Heart left ventricle (tissue), 16 donors: ENCODE results near the gene PRPF19. TPM values are rescaled to one million over a fixed set of nuclear protein-coding genes. Genes with fewer than 3 reads are reported as not detected.
A peak's percentile ranks its signal among the peaks of the same experiment; 100 is the strongest.

Experiments
- ATAC-seq, 4 donors: fragments of 200-7000 bp; cut with Tn5 transposase; one replicate each; pipeline ENCODE4 v1.9.1; 2020 to 2022; ENCODE audit warnings: moderate library complexity in 4 of 4, mild to moderate bottlenecking in 3 of 4, moderate number of reproducible peaks in 1 of 4
- DNase-seq, 5 donors: peaks; one replicate each; pipeline ENCODE4 v3.0.0-alpha.2; 2020
- H3K27ac ChIP-seq, 12 donors: fragments of 200-600 bp; sonication (generic) in 4 of 12; one replicate each; pipeline versions ENCODE4 v1.5.0 to v1.8.0; 2016 to 2022; ENCODE audit warnings: mild to moderate bottlenecking in 2 of 12
- H3K27me3 ChIP-seq, 9 donors: fragments of 200-600 bp; sonication (generic) in 2 of 9; one replicate each; pipeline versions ENCODE4 v1.5.1 to v1.8.0; 2016 to 2022; ENCODE audit warnings: mild to moderate bottlenecking in 3 of 9
- H3K36me3 ChIP-seq, 9 donors: fragments of 200-600 bp; sonication (generic) in 2 of 9; one replicate each; pipeline versions ENCODE4 v1.5.0 to v1.8.0; 2018 to 2022; ENCODE audit warnings: mild to moderate bottlenecking in 2 of 9
- H3K4me1 ChIP-seq, 12 donors: fragments of 200-600 bp; sonication (generic) in 4 of 12; one replicate each; pipeline versions ENCODE4 v1.5.0 to v1.8.0; 2016 to 2022; ENCODE audit warnings: mild to moderate bottlenecking in 3 of 12
- H3K4me3 ChIP-seq, 12 donors: fragments of 200-600 bp; sonication (generic) in 4 of 12; one replicate each; pipeline versions ENCODE4 v1.5.0 to v1.8.0; 2017 to 2022; ENCODE audit warnings: mild to moderate bottlenecking in 9 of 12, moderate library complexity in 4 of 12
- H3K9me3 ChIP-seq, 12 donors: fragments of 200-600 bp; sonication (generic) in 4 of 12; one replicate each; pipeline versions ENCODE4 v1.5.0 to v1.8.0; 2016 to 2022; ENCODE audit warnings: mild to moderate bottlenecking in 1 of 12
- POLR2A ChIP-seq, 2 donors: fragments of 450-650 bp; IDR thresholded peaks; one replicate each; pipeline ENCODE4 v1.6.1; 2017; ENCODE audit warnings: antibody characterized with exemption in 2 of 2, mild to moderate bottlenecking in 2 of 2, moderate library complexity in 2 of 2
- WGBS, 4 donors: extraction: QIAGEN DNeasy Blood & Tissue Kit in 2 of 4; methylation state at CpG; one replicate each; pipeline versions ENCODE4 v1.1.5 to v1.1.7; 2013 to 2018; 5-methylcytosine and 5-hydroxymethylcytosine counted together
- intact Hi-C, 10 donors: fragments of 100-400 bp; cut with DNase I; formaldehyde crosslinking; loops; one replicate each; pipeline versions ENCODE4 v1.11.1 to v1.14.2; 2022
- polyA plus RNA-seq, 2 donors: library from polyadenylated mRNA; stranded (reverse); fragments of 200-250 nt; gene quantifications; one replicate each; pipeline ENCODE4 v1.2.3, GENCODE V29; 2013
- total RNA-seq, 9 donors: library from RNA; depleted of rRNA in 2 of 9; stranded (reverse); fragments of >200 nt in 2 of 9; fragmentation: NEBNext Ultra II Directional in 3 of 9; extraction: Animal tissue kit (Norgen Biotek cat#: 25700) in 3 of 9; gene quantifications; one replicate each; pipeline versions ENCODE4 v1.1.0 to v1.2.4, GENCODE V29; 2016 to 2023
- TF ChIP-seq, protein P1 (sequence below), 12 donors: fragments of 200-600 bp; sonication (generic) in 4 of 12; IDR thresholded peaks; one replicate each; pipeline versions ENCODE4 v1.5.0 to v1.8.0; 2018 to 2022; ENCODE audit warnings: antibody characterized with exemption in 12 of 12, mild to moderate bottlenecking in 5 of 12
- donor health status: ischemic (EF 13 %, LVEDD 7.1; RV severe dilation, severe dysfunction).
- donor health status: healthy with polysubstance abuse.
- donor health status: DM: no; HTN: yes; CAD: no.
- donor health status: DM: no; HTN: no; CAD: no.
- donor health status: ischemic (EF 25% LVEDD 6.9; RV normal size, moderate dysfunction).
- donor health status: ischemic (EF 25% LVEDD 5.7; RV mildly dilated, moderate dysfunction).
- donor health status: healthy.
- donor health status: DM: yes; HTN: yes; CAD: no.
- donor health status: ischemic (EF 35%, LVEDD 5.7; RV mildly dilated, moderate dysfunction).
- donor health status: nonischemic (EF 11% LVEDD 7.7; RV severe dilation, severe dysfunction).
- donor health status: DM: yes; HTN: yes; CAD: no.
- donor health status: PGD.
- donor health status: ischemic (EF 29% LVEDD 5.4; RV normal size, mild dysfunction).
- donor health status: nonischemic (EF 23%, LVEDD 6.1; RV moderate dilation, normal function).

PRPF19 gene
- total and polyA plus RNA-seq, 11 donors = 30.8 to 72.0 (median 40.8) TPM

- TF ChIP-seq POLR2A (IDR thresholded peaks at IDR 0.05) = no peak
- TF ChIP-seq, protein P1, sequence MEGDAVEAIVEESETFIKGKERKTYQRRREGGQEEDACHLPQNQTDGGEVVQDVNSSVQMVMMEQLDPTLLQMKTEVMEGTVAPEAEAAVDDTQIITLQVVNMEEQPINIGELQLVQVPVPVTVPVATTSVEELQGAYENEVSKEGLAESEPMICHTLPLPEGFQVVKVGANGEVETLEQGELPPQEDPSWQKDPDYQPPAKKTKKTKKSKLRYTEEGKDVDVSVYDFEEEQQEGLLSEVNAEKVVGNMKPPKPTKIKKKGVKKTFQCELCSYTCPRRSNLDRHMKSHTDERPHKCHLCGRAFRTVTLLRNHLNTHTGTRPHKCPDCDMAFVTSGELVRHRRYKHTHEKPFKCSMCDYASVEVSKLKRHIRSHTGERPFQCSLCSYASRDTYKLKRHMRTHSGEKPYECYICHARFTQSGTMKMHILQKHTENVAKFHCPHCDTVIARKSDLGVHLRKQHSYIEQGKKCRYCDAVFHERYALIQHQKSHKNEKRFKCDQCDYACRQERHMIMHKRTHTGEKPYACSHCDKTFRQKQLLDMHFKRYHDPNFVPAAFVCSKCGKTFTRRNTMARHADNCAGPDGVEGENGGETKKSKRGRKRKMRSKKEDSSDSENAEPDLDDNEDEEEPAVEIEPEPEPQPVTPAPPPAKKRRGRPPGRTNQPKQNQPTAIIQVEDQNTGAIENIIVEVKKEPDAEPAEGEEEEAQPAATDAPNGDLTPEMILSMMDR (IDR thresholded peaks at IDR 0.05) = no peak
- DNase-seq (no peak), ATAC-seq (no peak)
- Histone ChIP-seq H3K9me3 (no peaks in the 10 kb centered on the region), H3K27ac (no peak overlapping the region), H3K4me1 (peaks cover 5 to 51% (median 36%) of the 10 kb centered on the region in 12 donors), H3K36me3 (peaks cover 2 to 40% (median 35%) of the 10 kb centered on the region in 9 donors), H3K27me3 (peaks cover 0 to 34% (median 0%) of the 10 kb centered on the region in 9 donors), H3K4me3 (no peak overlapping the region)
- intact Hi-C loops = loop anchor here in 2 of 10 donors (2.0 to 5.0 kb wide), 2 partner anchors 205 to 211 kb away; no protein-coding TSS in a partner anchor
- WGBS, 4 donors = 86 to 88% (median 87%) methylated on average over 20 to 23 of the region's 23 CpGs
Observed at GRCh38 chr11:60921777-60922335, 15.5 kb upstream of the PRPF19 start.

DNA sequence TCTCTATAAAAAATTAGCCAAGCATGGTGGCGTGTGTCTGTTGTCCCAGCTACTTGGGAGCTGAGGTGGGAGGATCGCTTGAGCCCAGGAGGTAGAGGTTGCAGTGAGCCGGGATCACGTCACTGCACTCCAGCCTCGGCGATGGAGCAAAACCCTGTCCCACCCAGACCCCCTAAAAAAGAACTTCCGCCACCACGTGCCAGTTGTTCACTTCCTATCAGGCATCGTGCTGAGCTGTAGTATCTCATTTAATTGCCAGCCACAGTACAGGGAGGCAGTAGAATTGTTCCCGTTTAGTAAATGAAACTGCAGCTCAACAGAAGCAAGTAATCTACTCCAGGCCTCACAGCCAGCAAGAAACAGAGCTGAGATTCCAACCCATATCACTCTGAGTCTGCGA is 14.9 kb upstream of the PRPF19 start:
- Histone ChIP-seq H3K9me3 (no peaks in the 10 kb centered on the region), H3K4me1 (peaks cover 5 to 57% (median 42%) of the 10 kb centered on the region in 12 donors), H3K36me3 (peaks cover 2 to 40% (median 35%) of the 10 kb centered on the region in 9 donors), H3K4me3 (no peak overlapping the region), H3K27ac (no peak overlapping the region), H3K27me3 (peaks cover 0 to 28% (median 0%) of the 10 kb centered on the region in 9 donors)
- intact Hi-C loops = loop anchor here in 2 of 10 donors (2.0 to 5.0 kb wide), 2 partner anchors 206 to 212 kb away; no protein-coding TSS in a partner anchor
- TF ChIP-seq, protein P1 (IDR thresholded peaks at IDR 0.05) = no peak
- no peak for TF ChIP-seq POLR2A (IDR thresholded peaks at IDR 0.05)
- ATAC-seq (no peak), DNase-seq (no peak)
- 89 to 95% (median 92%) methylated on average over 11 of the region's 11 CpGs for WGBS, 4 donors

DNA sequence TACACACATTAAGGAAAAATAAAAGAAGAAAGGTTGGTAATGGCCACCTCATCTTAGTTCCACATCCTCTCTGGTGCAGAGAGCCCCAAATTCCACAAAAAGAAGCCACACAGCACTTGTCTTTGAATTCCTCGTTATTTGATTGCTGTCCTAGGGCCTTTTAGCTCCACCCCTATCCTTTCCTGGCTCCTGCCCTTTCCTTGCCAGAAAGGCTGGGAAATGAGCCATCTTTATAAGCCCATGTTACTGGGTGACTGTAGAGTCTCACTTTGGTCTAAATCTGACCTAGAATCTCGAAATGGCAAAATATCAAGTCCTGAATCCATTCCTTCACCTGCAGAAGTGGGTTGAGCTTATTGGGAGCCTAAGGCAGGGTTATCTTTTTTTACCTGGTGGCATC is 13.6 kb upstream of the PRPF19 start:
- WGBS, 4 donors = 44 to 64% (median 48%) methylated on average over 2 of the region's 2 CpGs
- Histone ChIP-seq H3K27me3 (peaks cover 0 to 17% (median 0%) of the 10 kb centered on the region in 9 donors), H3K27ac (peak overlapping the region in 1 of 12 donors; percentile 23), H3K4me1 (peaks cover 5 to 63% (median 53%) of the 10 kb centered on the region in 12 donors), H3K4me3 (no peak overlapping the region), H3K9me3 (no peaks in the 10 kb centered on the region), H3K36me3 (peaks cover 2 to 40% (median 35%) of the 10 kb centered on the region in 9 donors)
- intact Hi-C loops = loop anchor here in 3 of 10 donors (2.0 to 5.0 kb wide), 4 partner anchors 32 to 213 kb away; partner anchors contain the start of gene SLC15A3 (in 1 of the 3)
- ATAC-seq (no peak), DNase-seq (no peak)
- TF ChIP-seq, protein P1 (IDR thresholded peaks at IDR 0.05) = no peak

GRCh38 chr11:60919320-60919719 is 12.9 kb upstream of the PRPF19 start:
- peaks cover 5 to 63% (median 54%) of the 10 kb centered on the region in 12 donors for H3K4me1 ChIP-seq
- WGBS, 4 donors = 89 to 96% (median 92%) methylated on average over 1 of the region's 1 CpG
- intact Hi-C loops = loop anchor here in 2 of 10 donors (5.0 kb wide), 2 partner anchors 33 to 48 kb away; partner anchors contain the start of gene SLC15A3 (in 1 of the 2)
- peaks cover 2 to 40% (median 35%) of the 10 kb centered on the region in 9 donors for H3K36me3 ChIP-seq
- H3K4me3 ChIP-seq = no peak overlapping the region
- H3K9me3 ChIP-seq = no peaks in the 10 kb centered on the region
- no peak for ATAC-seq
- H3K27ac ChIP-seq = peak overlapping the region in 1 of 12 donors; percentile 23
- H3K27me3 ChIP-seq = peaks cover 0 to 11% (median 0%) of the 10 kb centered on the region in 9 donors
- no peak for DNase-seq
- TF ChIP-seq POLR2A (IDR thresholded peaks at IDR 0.05) = no peak
- TF ChIP-seq, protein P1 (IDR thresholded peaks at IDR 0.05) = no peak
